HG03139 (cell line): ENCODE results near the gene ACSM4.
"Not testable (repeated sequence)": the region's sequence is repeated elsewhere in the genome, so short reads cannot be mapped to it uniquely, and the experiment has no call there.

Experiments
- ATAC-seq: cut with Tn5 transposase; IDR thresholded peaks from one replicate; pipeline ENCODE4 v1.9.1; 2021; ENCODE audit not compliant: unreplicated experiment

ACSM4 gene

GRCh38 chr12:7303772-7304171 lies at the start of gene ACSM4:
Gene ACSM4 (plus strand): TSS chr12:7304072. CDS start chr12:7304332, 260 bp downstream.
- no peak for ATAC-seq

- no peak for ATAC-seq
These were observed 44.8 kb upstream of the ACSM4 start for GRCh38 chr12:7259060-7259459.

GRCh38 chr12:7264538-7264937 lies 39.3 kb upstream of the ACSM4 start:
- no peak for ATAC-seq

GRCh38 chr12:7265251-7265650 lies 38.6 kb upstream of the ACSM4 start:
- ATAC-seq, result no peak

GRCh38 chr12:7269273-7269672 lies 34.6 kb upstream of the ACSM4 start:
- no peak for ATAC-seq

- ATAC-seq, result no peak
These were observed 31.9 kb upstream of the ACSM4 start for GRCh38 chr12:7271893-7272514.

- not testable (repeated sequence) for ATAC-seq
These were observed 28.4 kb upstream of the ACSM4 start for GRCh38 chr12:7275482-7275881.

GRCh38 chr12:7282844-7283243 lies 21.0 kb upstream of the ACSM4 start:
- no peak for ATAC-seq

- no peak for ATAC-seq
These were observed 14.1 kb upstream of the ACSM4 start for GRCh38 chr12:7289743-7290142.

- not testable (repeated sequence) for ATAC-seq
These were observed 13.3 kb upstream of the ACSM4 start for GRCh38 chr12:7290588-7290987.

- ATAC-seq, result no peak
These were observed 11.6 kb upstream of the ACSM4 start for GRCh38 chr12:7292300-7292699.

GRCh38 chr12:7293670-7294069 lies 10.2 kb upstream of the ACSM4 start:
- no peak for ATAC-seq

GRCh38 chr12:7295529-7295928 lies 8.3 kb upstream of the ACSM4 start:
- ATAC-seq, result no peak

- ATAC-seq, result no peak
These were observed 6.0 kb upstream of the ACSM4 start for GRCh38 chr12:7297865-7298264.

GRCh38 chr12:7302266-7302986 lies 1.4 kb upstream of the ACSM4 start:
- no peak for ATAC-seq

GRCh38 chr12:7303230-7303629 lies 642 bp upstream of the ACSM4 start:
- no peak for ATAC-seq

- no peak for ATAC-seq
These were observed 584 bp downstream of the ACSM4 start for GRCh38 chr12:7304456-7304855.

- no peak for ATAC-seq
These were observed 6.2 kb downstream of the ACSM4 start for GRCh38 chr12:7310070-7310469.

- no peak for ATAC-seq
These were observed 16.1 kb downstream of the ACSM4 start for GRCh38 chr12:7319930-7320329.

- no peak for ATAC-seq
These were observed 17.8 kb downstream of the ACSM4 start for GRCh38 chr12:7321624-7322023.

GRCh38 chr12:7322599-7322998 lies 18.7 kb downstream of the ACSM4 start:
- no peak for ATAC-seq

GRCh38 chr12:7324176-7324575 lies 20.3 kb downstream of the ACSM4 start:
- ATAC-seq, result no peak

- no peak for ATAC-seq
These were observed 24.0 kb downstream of the ACSM4 start for GRCh38 chr12:7327918-7328317.
